GM12878 (cell line): ENCODE results near the gene SHANK3. TPM values are rescaled to one million over a fixed set of nuclear protein-coding genes. Genes with fewer than 3 reads are reported as not detected.

Experiments used
- ATAC-seq: fragments of 200-7000 bp; cut with Tn5 transposase; 3 replicates; pipeline ENCODE4 v1.9.1; 2020; ENCODE audit warnings: mild to moderate bottlenecking, moderate library complexity
- BruUV-seq: library from RNA; stranded (reverse); fragments of 400-500 nt; replicated peaks from 2 replicates; lab custom pipeline; 2021; lab: Mats Ljungman, UMichigan
- CTCF ChIA-PET: fragments of 300-600 bp; sonication (Branson Sonifier 250); formaldehyde crosslinking; extraction: SDS; loops from one replicate; lab custom pipeline; 2021; ENCODE audit warnings: inconsistent platforms; lab: Yijun Ruan, JAX
- POLR2A ChIA-PET: fragments of 350-600 bp; formaldehyde crosslinking; extraction: SDS; loops from one replicate; lab custom pipeline; 2021; ENCODE audit warnings: inconsistent platforms; lab: Charles Lee
- RAD21 ChIA-PET: fragments of 300-600 bp; sonication (Branson Sonifier 250); formaldehyde crosslinking; loops from one replicate; lab custom pipeline; 2023; ENCODE audit warnings: antibody characterized with exemption; ENCODE audit not compliant: unreplicated experiment; lab: Charles Lee
- SMC1A ChIA-PET: fragments of 300-600 bp; sonication (Branson Sonifier 250); formaldehyde crosslinking; loops from one replicate; lab custom pipeline; 2023; ENCODE audit not compliant: unreplicated experiment, uncharacterized antibody; lab: Charles Lee
- DNase-seq: peaks from one replicate; pipeline ENCODE4 v3.0.0-alpha.2; 2011; ENCODE audit warnings: low read depth, low spot score
- FAIRE-seq: peaks from 3 replicates; lab custom pipeline; 2011; peaks lifted over from hg19 to GRCh38; lab: Jason Lieb, UNC
- H2AFZ ChIP-seq: 2 replicates; pipeline ENCODE4 v1.6.0; 2011; ENCODE audit warnings: low read depth, low read length, control low read depth; ENCODE audit not compliant: control insufficient read depth
- H3K27ac ChIP-seq: 2 replicates; pipeline ENCODE4 v1.5.1; 2011; ENCODE audit warnings: control low read depth; ENCODE audit not compliant: control insufficient read depth, insufficient read depth
- H3K27me3 ChIP-seq, 2 experiments: replicated peaks in 1 of 2; 2 replicates each; pipeline versions ENCODE4 v1.6.0 to v1.6.1; 2011; ENCODE audit warnings: low read length in 1 of 2; ENCODE audit not compliant: control insufficient read depth in 2 of 2, insufficient read depth in 2 of 2
- H3K36me3 ChIP-seq, 2 experiments: 2 replicates each; pipeline ENCODE4 v1.5.1; 2011; ENCODE audit warnings: low read length in 1 of 2; ENCODE audit not compliant: control insufficient read depth in 2 of 2, insufficient read depth in 2 of 2
- H3K4me1 ChIP-seq: 2 replicates; pipeline ENCODE4 v1.6.1; 2011; ENCODE audit warnings: mild to moderate bottlenecking, low read length, moderate library complexity, mixed read lengths; ENCODE audit not compliant: control insufficient read depth, insufficient read depth
- H3K4me2 ChIP-seq: 2 replicates; pipeline ENCODE4 v1.6.0; 2011; ENCODE audit warnings: control low read depth; ENCODE audit not compliant: control insufficient read depth, insufficient read depth
- H3K4me3 ChIP-seq: fragments of 200-600 bp; sonication (generic); 2 replicates; pipeline ENCODE4 v1.5.1; 2016
- H3K79me2 ChIP-seq: 2 replicates; pipeline ENCODE4 v1.6.0; 2011; ENCODE audit warnings: low read length; ENCODE audit not compliant: control insufficient read depth, insufficient read depth
- H3K9ac ChIP-seq: 2 replicates; pipeline ENCODE4 v1.8.0; 2011; ENCODE audit warnings: low read length, control low read depth, mixed read lengths; ENCODE audit not compliant: control insufficient read depth, insufficient read depth
- H3K9me3 ChIP-seq: replicated peaks from 3 replicates; pipeline ENCODE4 v1.5.1; 2011; ENCODE audit warnings: mild to moderate bottlenecking, low read length; ENCODE audit not compliant: control insufficient read depth, insufficient read depth
- H4K20me1 ChIP-seq: 2 replicates; pipeline ENCODE4 v1.6.0; 2011; ENCODE audit not compliant: control insufficient read depth, insufficient read depth
- BCL11A ChIP-seq: IDR thresholded peaks from 2 replicates; pipeline ENCODE4 v1.6.1; 2011; ENCODE audit warnings: low read depth, low read length
- CHD1 ChIP-seq: IDR thresholded peaks from 2 replicates; pipeline ENCODE4 v1.6.1; 2012; ENCODE audit warnings: low read depth, low read length, improper control_type of control experiment
- EZH2 ChIP-seq: IDR thresholded peaks from 2 replicates; pipeline ENCODE4 v1.6.1; 2012; ENCODE audit warnings: low read depth, mild to moderate bottlenecking, control low read depth, inconsistent platforms, low read length, borderline replicate concordance; ENCODE audit not compliant: control insufficient read depth
- FOXM1 ChIP-seq: IDR thresholded peaks from 2 replicates; pipeline ENCODE4 v1.6.1; 2012; ENCODE audit warnings: low read depth, mild to moderate bottlenecking, inconsistent platforms, low read length, moderate library complexity
- HCFC1 ChIP-seq: fragments of 150-350 bp; IDR thresholded peaks from 2 replicates; pipeline ENCODE4 v1.6.1; 2014; ENCODE audit warnings: low read length
- HDGF ChIP-seq: fragments of 450-650 bp; IDR thresholded peaks from 2 replicates; pipeline ENCODE4 v1.6.1; 2016; ENCODE audit warnings: antibody characterized with exemption
- JUNB ChIP-seq: IDR thresholded peaks from 2 replicates; pipeline ENCODE4 v1.6.1; 2016; ENCODE audit warnings: antibody characterized with exemption, mild to moderate bottlenecking
- KAT2A ChIP-seq: conservative IDR thresholded peaks from 2 replicates; pipeline ENCODE4 v1.6.1; 2011; ENCODE audit warnings: low read depth, low read length; ENCODE audit not compliant: control insufficient read depth
- NBN ChIP-seq: fragments of 450-650 bp; IDR thresholded peaks from 2 replicates; pipeline ENCODE4 v1.6.1; 2016
- NFYA ChIP-seq: IDR thresholded peaks from 2 replicates; pipeline ENCODE4 v1.6.1; 2011; ENCODE audit warnings: low read depth, mild to moderate bottlenecking, low read length, improper control_type of control experiment, borderline replicate concordance
- NRF1 ChIP-seq: conservative IDR thresholded peaks from 2 replicates; pipeline ENCODE4 v1.6.1; 2011; ENCODE audit warnings: mild to moderate bottlenecking, low read depth, low read length, improper control_type of control experiment
- RB1 ChIP-seq: fragments of 450-650 bp; formaldehyde crosslinking; IDR thresholded peaks from 2 replicates; pipeline ENCODE4 v1.6.1; 2017; ENCODE audit warnings: mild to moderate bottlenecking, borderline replicate concordance
- RELA ChIP-seq: fragments of 450-650 bp; IDR thresholded peaks from 2 replicates; pipeline ENCODE4 v1.8.0; 2014; ENCODE audit warnings: borderline replicate concordance; ENCODE audit not compliant: partially characterized antibody
- SMARCA5 ChIP-seq: fragments of 450-650 bp; IDR thresholded peaks from 2 replicates; pipeline ENCODE4 v1.6.1; 2017; ENCODE audit warnings: mild to moderate bottlenecking
- SP1 ChIP-seq: IDR thresholded peaks from one replicate; pipeline ENCODE4 v1.6.1; 2011; ENCODE audit warnings: low read depth, low read length
- SREBF2 ChIP-seq: IDR thresholded peaks from 2 replicates; pipeline ENCODE4 v1.6.1; 2012; ENCODE audit warnings: mild to moderate bottlenecking, low read length
- ZNF207 ChIP-seq: fragments of 450-650 bp; IDR thresholded peaks from 2 replicates; pipeline ENCODE4 v1.6.1; 2014; ENCODE audit warnings: antibody characterized with exemption, mild to moderate bottlenecking, borderline replicate concordance
- WGBS: methylation state at CpG from one replicate; pipeline ENCODE4 v1.1.6; 2016; ENCODE audit warnings: low lambda C conversion rate; ENCODE audit not compliant: insufficient replicate concordance, insufficient coverage; ENCODE audit errors: missing lambda C conversion rate; 5-methylcytosine and 5-hydroxymethylcytosine counted together
- in situ Hi-C: fragments of 300-500 bp; cut with MboI; formaldehyde crosslinking; loops from 9 replicates; pipeline ENCODE4 v1.14.3; 2018; ENCODE audit warnings: mixed read lengths
- intact Hi-C: fragments of 100-400 bp; cut with micrococcal nuclease; formaldehyde crosslinking; loops from one replicate; pipeline ENCODE4 v1.14.2; 2022; ENCODE audit not compliant: unreplicated experiment
- polyA plus RNA-seq, 11 experiments: library from polyadenylated mRNA; depleted of rRNA in 4 of 11; unstranded in 6 of 11; stranded (reverse) in 5 of 11; fragments of >200 nt; fragmentation: Nextera tagmentation in 4 of 11; fragmentation: Illumina TruSeq in 1 of 11; extraction: Ambion mirVana in 4 of 11; extraction: Trizol in 1 of 11; gene quantifications; 1 replicate in 1 of 11; 2 replicates in 10 of 11; pipeline versions ENCODE4 v1.2.1 to v1.2.3, GENCODE V29; 2011 to 2016; ENCODE audit warnings: inconsistent platforms in 2 of 11, missing spikeins in 2 of 11, low read depth in 1 of 11
- total RNA-seq, 4 experiments: library from RNA; depleted of rRNA in 3 of 4; stranded (reverse); fragments of >200 nt in 3 of 4; fragmentation: Illumina TruSeq in 1 of 4; extraction: Trizol in 1 of 4; gene quantifications; 2 replicates each; pipeline versions ENCODE4 v1.2.1 to v1.2.3, GENCODE V29; 2013 to 2021
- TF ChIP-seq, protein P1 (sequence below): IDR thresholded peaks from 2 replicates; pipeline ENCODE4 v1.6.1; 2011; ENCODE audit warnings: low read depth, low read length, improper control_type of control experiment, borderline replicate concordance
- TF ChIP-seq, protein P2 (sequence below): fragments of 450-650 bp; IDR thresholded peaks from 2 replicates; pipeline ENCODE4 v1.6.1; 2017; ENCODE audit warnings: antibody characterized with exemption, mild to moderate bottlenecking, moderate library complexity
- TF ChIP-seq, protein P3 (sequence below): IDR thresholded peaks from 2 replicates; pipeline ENCODE4 v1.6.1; 2012; ENCODE audit warnings: low read depth, low read length, improper control_type of control experiment

Gene SHANK3
- total and polyA plus RNA-seq, 10 of the 15 experiments (the other 5 are each of a cell fraction or from before 2014, with no cell fraction given), result under 0.01 to 0.10 (median 0.05) TPM; not detected in 6

DNA sequence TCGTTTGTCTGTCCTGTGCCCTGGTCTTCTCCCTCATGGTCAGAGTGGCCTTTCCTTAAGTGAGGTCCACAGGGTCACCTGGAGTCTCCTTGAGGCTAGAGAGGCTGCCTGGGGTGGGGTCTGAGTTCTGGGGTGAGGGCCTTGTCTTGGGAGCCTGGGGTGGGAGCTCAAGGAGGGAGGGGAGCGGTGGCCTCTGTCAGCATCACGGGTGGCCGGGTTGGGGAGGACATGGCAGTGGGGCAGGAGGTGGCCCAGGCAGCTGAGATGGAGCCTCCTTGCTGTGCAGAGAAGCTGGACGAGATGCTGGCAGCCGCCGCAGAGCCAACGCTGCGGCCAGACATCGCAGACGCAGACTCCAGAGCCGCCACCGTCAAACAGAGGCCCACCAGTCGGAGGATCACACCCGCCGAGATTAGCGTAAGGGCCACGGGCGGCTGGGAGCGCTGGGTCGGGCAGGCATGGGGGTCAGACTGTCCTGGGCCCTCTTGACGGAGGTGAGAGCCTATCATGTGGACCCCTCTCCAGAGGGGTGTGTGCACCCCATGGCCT is 42.1 kb downstream of the SHANK3 start (continued):
- TF ChIP-seq, protein P1, sequence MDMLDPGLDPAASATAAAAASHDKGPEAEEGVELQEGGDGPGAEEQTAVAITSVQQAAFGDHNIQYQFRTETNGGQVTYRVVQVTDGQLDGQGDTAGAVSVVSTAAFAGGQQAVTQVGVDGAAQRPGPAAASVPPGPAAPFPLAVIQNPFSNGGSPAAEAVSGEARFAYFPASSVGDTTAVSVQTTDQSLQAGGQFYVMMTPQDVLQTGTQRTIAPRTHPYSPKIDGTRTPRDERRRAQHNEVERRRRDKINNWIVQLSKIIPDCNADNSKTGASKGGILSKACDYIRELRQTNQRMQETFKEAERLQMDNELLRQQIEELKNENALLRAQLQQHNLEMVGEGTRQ, result no peak
- no peak for TF ChIP-seq EZH2
- no peak for TF ChIP-seq SP1
- no peak for TF ChIP-seq KAT2A

DNA sequence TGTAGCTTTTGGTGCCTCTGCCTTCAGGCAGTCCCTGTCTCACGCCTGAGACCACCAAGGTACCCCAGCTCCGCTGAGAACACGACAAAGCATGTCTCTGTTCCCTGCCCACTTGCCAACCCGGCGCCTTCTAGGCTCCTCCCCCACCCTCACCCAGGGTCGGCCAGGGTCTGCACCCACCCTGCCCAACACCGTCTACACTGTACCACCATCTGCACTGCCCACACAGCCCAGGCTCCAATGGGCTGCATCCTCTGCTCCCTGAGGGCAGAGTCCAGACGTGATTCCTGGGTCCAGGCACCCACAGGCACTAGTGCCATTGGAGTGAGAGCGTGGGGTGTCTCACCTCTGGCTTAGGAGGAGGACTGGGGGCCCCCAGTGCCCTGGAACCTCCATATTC is 42.6 kb downstream of the SHANK3 start:
- POLR2A ChIA-PET, result no interaction called here
- no peak overlapping the region for H3K4me2 ChIP-seq
- no peaks in the 10 kb centered on the region for H3K4me1 ChIP-seq
- TF ChIP-seq HDGF (no peak), NRF1 (no peak), JUNB (no peak), RB1 (no peak), FOXM1 (no peak), NFYA (no peak), SREBF2 (no peak), BCL11A (no peak), HCFC1 (no peak), SMARCA5 (no peak), NBN (no peak), CHD1 (no peak), ZNF207 (no peak), RELA (no peak)
- TF ChIP-seq, protein P2, sequence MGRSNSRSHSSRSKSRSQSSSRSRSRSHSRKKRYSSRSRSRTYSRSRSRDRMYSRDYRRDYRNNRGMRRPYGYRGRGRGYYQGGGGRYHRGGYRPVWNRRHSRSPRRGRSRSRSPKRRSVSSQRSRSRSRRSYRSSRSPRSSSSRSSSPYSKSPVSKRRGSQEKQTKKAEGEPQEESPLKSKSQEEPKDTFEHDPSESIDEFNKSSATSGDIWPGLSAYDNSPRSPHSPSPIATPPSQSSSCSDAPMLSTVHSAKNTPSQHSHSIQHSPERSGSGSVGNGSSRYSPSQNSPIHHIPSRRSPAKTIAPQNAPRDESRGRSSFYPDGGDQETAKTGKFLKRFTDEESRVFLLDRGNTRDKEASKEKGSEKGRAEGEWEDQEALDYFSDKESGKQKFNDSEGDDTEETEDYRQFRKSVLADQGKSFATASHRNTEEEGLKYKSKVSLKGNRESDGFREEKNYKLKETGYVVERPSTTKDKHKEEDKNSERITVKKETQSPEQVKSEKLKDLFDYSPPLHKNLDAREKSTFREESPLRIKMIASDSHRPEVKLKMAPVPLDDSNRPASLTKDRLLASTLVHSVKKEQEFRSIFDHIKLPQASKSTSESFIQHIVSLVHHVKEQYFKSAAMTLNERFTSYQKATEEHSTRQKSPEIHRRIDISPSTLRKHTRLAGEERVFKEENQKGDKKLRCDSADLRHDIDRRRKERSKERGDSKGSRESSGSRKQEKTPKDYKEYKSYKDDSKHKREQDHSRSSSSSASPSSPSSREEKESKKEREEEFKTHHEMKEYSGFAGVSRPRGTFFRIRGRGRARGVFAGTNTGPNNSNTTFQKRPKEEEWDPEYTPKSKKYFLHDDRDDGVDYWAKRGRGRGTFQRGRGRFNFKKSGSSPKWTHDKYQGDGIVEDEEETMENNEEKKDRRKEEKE, result no peak
- TF ChIP-seq, protein P3, sequence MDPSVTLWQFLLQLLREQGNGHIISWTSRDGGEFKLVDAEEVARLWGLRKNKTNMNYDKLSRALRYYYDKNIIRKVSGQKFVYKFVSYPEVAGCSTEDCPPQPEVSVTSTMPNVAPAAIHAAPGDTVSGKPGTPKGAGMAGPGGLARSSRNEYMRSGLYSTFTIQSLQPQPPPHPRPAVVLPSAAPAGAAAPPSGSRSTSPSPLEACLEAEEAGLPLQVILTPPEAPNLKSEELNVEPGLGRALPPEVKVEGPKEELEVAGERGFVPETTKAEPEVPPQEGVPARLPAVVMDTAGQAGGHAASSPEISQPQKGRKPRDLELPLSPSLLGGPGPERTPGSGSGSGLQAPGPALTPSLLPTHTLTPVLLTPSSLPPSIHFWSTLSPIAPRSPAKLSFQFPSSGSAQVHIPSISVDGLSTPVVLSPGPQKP, result no peak
- TF ChIP-seq, protein P1, result no peak
- no peak overlapping the region for H3K4me3 ChIP-seq
- SMC1A ChIA-PET, result no interaction called here
- H3K27ac ChIP-seq, result no peak overlapping the region
- WGBS, result 6% methylated on average over 9 of the region's 9 CpGs
- no peak overlapping the region for H2AFZ ChIP-seq
- no peaks in the 10 kb centered on the region for H3K79me2 ChIP-seq
- no peaks in the 10 kb centered on the region for H3K36me3 ChIP-seq
- in situ Hi-C loops, result no loop called here
- DNase-seq, result no peak
- no TSS peak for BruUV-seq
- H4K20me1 ChIP-seq, result no peaks in the 10 kb centered on the region
- no peak for ATAC-seq
- CTCF ChIA-PET, result interaction anchor here (0.9 kb wide), 1 partner anchor 11 kb away, joined by 3 read pairs; no protein-coding TSS in a partner anchor
- H3K9me3 ChIP-seq, result no peaks in the 10 kb centered on the region
- no peak overlapping the region for H3K9ac ChIP-seq
- no peak for FAIRE-seq
- peaks cover 0 to 7% of the 10 kb centered on the region in 2 experiments; a peak in 2 of 4 replicates for H3K27me3 ChIP-seq
- RAD21 ChIA-PET, result interaction anchor here (0.9 kb wide), 1 partner anchor 11 kb away, joined by 3 read pairs; no protein-coding TSS in a partner anchor
- intact Hi-C loops, result no loop called here
